Measurements from ENCODE around the gene PLP2. TPM values are rescaled to one million over a fixed set of nuclear protein-coding genes. Genes with fewer than 3 reads are reported as not detected.

The PLP2 gene
- total and polyA plus RNA-seq, 2 of the 13 experiments (the other 11 are each of a cell fraction or from before 2014, with no cell fraction given): 0.40 to 3.6 TPM

GRCh38 chrX:49165901-49166881 lies 5.5 kb upstream of the PLP2 start:
- intact Hi-C loops (cut with micrococcal nuclease; ENCODE audit: unreplicated experiment) (no loop called here), in situ Hi-C loops (cut with HindIII; ENCODE audit: extremely low pct_ligation_motif_present, low pct_unique_long_range_greater_than_20kb) (no loop called here)
- H3K9me3 ChIP-seq (ENCODE audit: low read length): no peaks in the 10 kb centered on the region
- no peaks in the 10 kb centered on the region for H4K20me1 ChIP-seq (ENCODE audit: insufficient read depth, low read length)
- no peaks in the 10 kb centered on the region for H3K27me3 ChIP-seq (ENCODE audit: control insufficient read depth in 1 of 2, insufficient read depth in 2 of 2, low read length in 2 of 2)
- no peak overlapping the region for H3K4me2 ChIP-seq (ENCODE audit: low read depth, low read length)
- no TSS peak for BruUV-seq (replicated peaks)
- FAIRE-seq (no peak), DNase-seq (ENCODE audit: low spot score) (no peak), ATAC-seq (no peak)
- CTCF ChIA-PET (ENCODE audit: low intra/inter-chr PET ratio, low total read pairs): no interaction called here
- no peaks in the 10 kb centered on the region for H3K36me3 ChIP-seq (replicated peaks in 1 of 2; ENCODE audit: control insufficient read depth in 1 of 2, insufficient read depth in 2 of 2, low read length in 2 of 2)
- 83% methylated on average over 10 of the region's 61 CpGs for WGBS (ENCODE audit: low lambda C conversion rate)
- TF ChIP-seq TBX2 (CRISPR knock-in tag; IDR thresholded peaks at IDR 0.05; ENCODE audit: borderline replicate concordance) (no peak), ZNF883 (CRISPR knock-in tag; IDR thresholded peaks at IDR 0.05; ENCODE audit: not compliant biosample characterization) (no peak), ZNF589 (CRISPR knock-in tag; conservative IDR thresholded peaks at IDR 0.05) (no peak), ZBTB33 (CRISPR knock-in tag; IDR thresholded peaks at IDR 0.05) (peak; percentile 57; the same call in 1 of the 2 replicates), FOXP1 (IDR thresholded peaks at IDR 0.05) (no peak), FOXP1 (CRISPR knock-in tag; IDR thresholded peaks at IDR 0.05) (no peak), ATF2 (CRISPR knock-in tag; IDR thresholded peaks at IDR 0.05) (no peak)
- H3K4me3 ChIP-seq (replicated peaks in 1 of 3; ENCODE audit: insufficient read depth in 1 of 3, low read depth in 2 of 3, low read length in 3 of 3): no peak overlapping the region
- H3K79me2 ChIP-seq (ENCODE audit: insufficient read depth, low read length): no peaks in the 10 kb centered on the region
- POLR2A ChIA-PET: no interaction called here
- H3K9ac ChIP-seq (ENCODE audit: insufficient read depth, low read depth, low read length): no peak overlapping the region
- H3K27ac ChIP-seq (ENCODE audit: extremely low read length, insufficient read depth, low read length): no peak overlapping the region
- H3K4me1 ChIP-seq (ENCODE audit: insufficient read depth, low read length): peaks cover 33% of the 10 kb centered on the region; the same call in 1 of the 2 replicates
- no peak overlapping the region for H2AFZ ChIP-seq (ENCODE audit: low read length)
